ENCODE measurements around the gene DEPDC5. TPM values are rescaled to one million over a fixed set of nuclear protein-coding genes. Genes with fewer than 3 reads are reported as not detected.
A peak's percentile ranks its signal among the peaks of the same experiment; 100 is the strongest.

The DEPDC5 gene
- total RNA-seq, 1 donor: 15.2 TPM

DNA sequence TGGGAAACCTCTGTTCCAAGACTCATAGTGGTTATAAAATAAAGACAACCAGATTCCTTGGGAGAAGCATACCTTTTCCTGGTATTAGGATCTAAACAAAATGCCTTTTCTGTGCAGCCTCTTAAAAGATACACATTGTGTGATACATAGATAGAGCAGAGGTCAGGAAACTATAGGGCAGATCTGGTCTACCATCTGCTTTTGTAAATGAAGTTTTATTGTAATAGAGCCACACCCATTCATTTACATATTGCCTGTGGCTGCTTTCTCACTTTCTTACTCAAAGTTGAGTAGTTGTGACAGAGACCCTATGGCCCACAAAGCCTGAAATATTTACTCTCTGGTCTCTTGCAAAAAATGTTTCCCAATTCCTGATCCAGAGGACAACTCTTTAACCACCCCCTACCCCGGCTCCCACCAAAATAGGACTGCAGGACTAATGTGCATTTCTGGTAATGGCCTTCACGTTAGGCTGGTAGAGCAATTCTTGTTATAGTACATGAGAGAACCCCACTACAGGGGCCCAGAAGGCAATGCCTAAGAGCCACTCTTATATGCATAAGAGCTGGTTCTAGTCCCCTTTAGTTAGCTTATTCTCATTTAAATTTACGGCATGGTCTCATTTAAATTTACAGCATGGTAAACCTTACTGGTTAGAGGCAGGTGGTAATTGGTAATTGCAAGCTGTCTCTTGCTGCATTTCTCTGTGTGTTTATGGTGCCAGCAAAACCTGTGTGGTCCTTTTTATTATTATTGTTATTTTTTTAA, 113.8 kb downstream of the DEPDC5 start:
- DNase-seq (ENCODE audit: insufficient read length, low spot score, missing footprints): no peak
- Histone ChIP-seq H3K9me3 (ENCODE audit: low read depth, low read length) (no peaks in the 10 kb centered on the region), H3K79me2 (ENCODE audit: insufficient read depth, low read length) (no peaks in the 10 kb centered on the region), H3K4me2 (ENCODE audit: insufficient read depth, low read length) (no peak overlapping the region), H2AFZ (ENCODE audit: low read length) (no peak overlapping the region), H3K27me3 (ENCODE audit: insufficient read depth, low read length) (no peaks in the 10 kb centered on the region), H3K4me3 (ENCODE audit: insufficient read depth, low read length) (no peak overlapping the region), H3K36me3 (ENCODE audit: insufficient read depth, low read length) (peaks cover 4% of the 10 kb centered on the region), H4K20me1 (ENCODE audit: insufficient read depth, low read length) (peaks cover 5% of the 10 kb centered on the region), H3K4me1 (ENCODE audit: insufficient read depth, low read length) (peaks cover 7% of the 10 kb centered on the region), H3K27ac (ENCODE audit: low read depth, low read length) (no peak overlapping the region)
- no peak for TF ChIP-seq CTCF (IDR thresholded peaks at IDR 0.05; ENCODE audit: extremely low read depth, low read depth, low read length)

GRCh38 chr22:31869739-31870138, 115.9 kb downstream of the DEPDC5 start:
- no peak overlapping the region for H3K27ac ChIP-seq (ENCODE audit: low read depth, low read length)
- peaks cover 15% of the 10 kb centered on the region for H3K36me3 ChIP-seq (ENCODE audit: insufficient read depth, low read length)
- H3K4me2 ChIP-seq (ENCODE audit: insufficient read depth, low read length): no peak overlapping the region
- no peak overlapping the region for H3K4me3 ChIP-seq (ENCODE audit: insufficient read depth, low read length)
- DNase-seq (ENCODE audit: insufficient read length, low spot score, missing footprints): no peak
- H3K27me3 ChIP-seq (ENCODE audit: insufficient read depth, low read length): no peaks in the 10 kb centered on the region
- H2AFZ ChIP-seq (ENCODE audit: low read length): no peak overlapping the region
- no peaks in the 10 kb centered on the region for H3K9me3 ChIP-seq (ENCODE audit: low read depth, low read length)
- H3K79me2 ChIP-seq (ENCODE audit: insufficient read depth, low read length): no peaks in the 10 kb centered on the region
- no peak for TF ChIP-seq CTCF (IDR thresholded peaks at IDR 0.05; ENCODE audit: extremely low read depth, low read depth, low read length)
- peaks cover 7% of the 10 kb centered on the region for H3K4me1 ChIP-seq (ENCODE audit: insufficient read depth, low read length)
- H4K20me1 ChIP-seq (ENCODE audit: insufficient read depth, low read length): peaks cover 5% of the 10 kb centered on the region

DNA sequence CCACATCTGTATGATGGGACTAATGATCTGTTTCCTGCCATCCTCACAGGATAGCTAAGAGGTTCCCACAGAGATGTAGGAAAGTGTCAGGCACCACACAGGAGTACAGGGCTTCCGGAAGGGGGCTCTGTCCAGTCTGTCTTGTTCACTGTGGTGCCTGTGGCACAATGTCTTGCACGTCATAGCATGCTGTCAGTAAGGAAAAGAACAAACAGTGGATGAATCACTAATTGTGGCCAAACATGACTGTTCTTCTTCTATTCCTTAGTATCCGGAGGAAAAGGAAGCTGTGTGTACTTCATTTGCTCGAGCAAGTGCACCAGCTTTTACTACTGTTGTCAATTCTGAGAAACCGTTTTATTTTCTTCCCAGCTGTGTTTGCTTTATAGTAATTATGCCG, 117.1 kb downstream of the DEPDC5 start:
- Histone ChIP-seq H2AFZ (ENCODE audit: low read length) (no peak overlapping the region), H3K4me3 (ENCODE audit: insufficient read depth, low read length) (no peak overlapping the region), H3K36me3 (ENCODE audit: insufficient read depth, low read length) (peaks cover 15% of the 10 kb centered on the region), H3K79me2 (ENCODE audit: insufficient read depth, low read length) (no peaks in the 10 kb centered on the region), H3K27me3 (ENCODE audit: insufficient read depth, low read length) (no peaks in the 10 kb centered on the region), H3K9me3 (ENCODE audit: low read depth, low read length) (no peaks in the 10 kb centered on the region), H3K27ac (ENCODE audit: low read depth, low read length) (peak overlapping the region; percentile 65), H4K20me1 (ENCODE audit: insufficient read depth, low read length) (peaks cover 5% of the 10 kb centered on the region), H3K4me2 (ENCODE audit: insufficient read depth, low read length) (no peak overlapping the region), H3K4me1 (ENCODE audit: insufficient read depth, low read length) (peaks cover 7% of the 10 kb centered on the region)
- peak; percentile 89 for DNase-seq (ENCODE audit: insufficient read length, low spot score, missing footprints)
- TF ChIP-seq CTCF (IDR thresholded peaks at IDR 0.05; ENCODE audit: extremely low read depth, low read depth, low read length): peak; percentile 36

GRCh38 chr22:31871480-31871879, 117.7 kb downstream of the DEPDC5 start:
- no peaks in the 10 kb centered on the region for H3K9me3 ChIP-seq (ENCODE audit: low read depth, low read length)
- H3K4me3 ChIP-seq (ENCODE audit: insufficient read depth, low read length): no peak overlapping the region
- no peaks in the 10 kb centered on the region for H3K27me3 ChIP-seq (ENCODE audit: insufficient read depth, low read length)
- peaks cover 15% of the 10 kb centered on the region for H3K36me3 ChIP-seq (ENCODE audit: insufficient read depth, low read length)
- TF ChIP-seq CTCF (IDR thresholded peaks at IDR 0.05; ENCODE audit: extremely low read depth, low read depth, low read length): no peak
- H3K27ac ChIP-seq (ENCODE audit: low read depth, low read length): peak overlapping the region; percentile 14
- DNase-seq (ENCODE audit: insufficient read length, low spot score, missing footprints): no peak
- no peak overlapping the region for H3K4me2 ChIP-seq (ENCODE audit: insufficient read depth, low read length)
- no peaks in the 10 kb centered on the region for H3K79me2 ChIP-seq (ENCODE audit: insufficient read depth, low read length)
- no peak overlapping the region for H2AFZ ChIP-seq (ENCODE audit: low read length)
- peaks cover 5% of the 10 kb centered on the region for H4K20me1 ChIP-seq (ENCODE audit: insufficient read depth, low read length)
- peaks cover 11% of the 10 kb centered on the region for H3K4me1 ChIP-seq (ENCODE audit: insufficient read depth, low read length)

Data from osteoblast (primary cell).